Measurements from ENCODE around the gene ARL13B. TPM values are rescaled to one million over a fixed set of nuclear protein-coding genes. Genes with fewer than 3 reads are reported as not detected.

Gene ARL13B
- total RNA-seq, 1 experiment from 2014 or later = 6.3 TPM

- Histone ChIP-seq H3K36me3 (replicated peaks; ENCODE audit: control insufficient read depth, insufficient read depth, low read length) (no peaks in the 10 kb centered on the region), H3K4me3 (ENCODE audit: insufficient read depth, low read depth, low read length) (no peak overlapping the region), H3K27me3 (ENCODE audit: control insufficient read depth, insufficient read depth, low read length) (no peaks in the 10 kb centered on the region)
- DNase-seq = no peak
These were observed 3.5 kb downstream of the ARL13B start for GRCh38 chr3:93983408-93983807.

GRCh38 chr3:93984618-93985017 is 4.7 kb downstream of the ARL13B start:
- DNase-seq = no peak
- H3K4me3 ChIP-seq (ENCODE audit: insufficient read depth, low read depth, low read length) = no peak overlapping the region
- no peaks in the 10 kb centered on the region for H3K27me3 ChIP-seq (ENCODE audit: control insufficient read depth, insufficient read depth, low read length)
- no peaks in the 10 kb centered on the region for H3K36me3 ChIP-seq (replicated peaks; ENCODE audit: control insufficient read depth, insufficient read depth, low read length)

GRCh38 chr3:93988283-93988682 is 8.3 kb downstream of the ARL13B start:
- H3K36me3 ChIP-seq (replicated peaks; ENCODE audit: control insufficient read depth, insufficient read depth, low read length) = no peaks in the 10 kb centered on the region
- no peak for DNase-seq
- H3K4me3 ChIP-seq (ENCODE audit: insufficient read depth, low read depth, low read length) = no peak overlapping the region
- no peaks in the 10 kb centered on the region for H3K27me3 ChIP-seq (ENCODE audit: control insufficient read depth, insufficient read depth, low read length)

DNA sequence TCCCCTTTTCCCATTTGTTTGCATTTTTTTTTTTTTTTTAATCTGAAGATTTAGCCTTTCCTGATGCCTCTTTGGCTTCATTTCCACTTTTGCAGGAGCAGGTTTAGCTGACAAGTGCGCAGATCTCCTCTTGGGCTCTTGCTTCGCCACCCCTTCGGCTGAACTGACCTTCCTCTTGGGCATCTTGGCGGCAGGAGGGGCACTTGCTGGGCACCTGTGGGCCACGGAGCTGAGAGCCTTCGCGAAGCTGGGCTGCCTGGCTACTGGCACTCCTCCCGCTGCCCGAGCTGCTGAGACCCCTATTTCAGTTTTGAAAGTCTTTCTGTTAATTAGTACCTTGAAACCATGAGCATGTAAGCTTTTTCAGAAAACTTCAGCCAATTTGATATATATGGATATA is 8.8 kb downstream of the ARL13B start:
- no peak for DNase-seq
- H3K27me3 ChIP-seq (ENCODE audit: control insufficient read depth, insufficient read depth, low read length) = no peaks in the 10 kb centered on the region

GRCh38 chr3:93989241-93989640 is 9.3 kb downstream of the ARL13B start:
- no peaks in the 10 kb centered on the region for H3K27me3 ChIP-seq (ENCODE audit: control insufficient read depth, insufficient read depth, low read length)
- no peaks in the 10 kb centered on the region for H3K36me3 ChIP-seq (replicated peaks; ENCODE audit: control insufficient read depth, insufficient read depth, low read length)
- no peak overlapping the region for H3K4me3 ChIP-seq (ENCODE audit: insufficient read depth, low read depth, low read length)
- DNase-seq = no peak

More for the DNA sequence above, 8.8 kb downstream of the ARL13B start:
- Histone ChIP-seq H3K36me3 (replicated peaks; ENCODE audit: control insufficient read depth, insufficient read depth, low read length) (no peaks in the 10 kb centered on the region), H3K4me3 (ENCODE audit: insufficient read depth, low read depth, low read length) (no peak overlapping the region)

GRCh38 chr3:93991631-93992030 is 11.7 kb downstream of the ARL13B start:
- Histone ChIP-seq H3K4me3 (ENCODE audit: insufficient read depth, low read depth, low read length) (no peak overlapping the region), H3K36me3 (replicated peaks; ENCODE audit: control insufficient read depth, insufficient read depth, low read length) (no peaks in the 10 kb centered on the region), H3K27me3 (ENCODE audit: control insufficient read depth, insufficient read depth, low read length) (no peaks in the 10 kb centered on the region)
- no peak for DNase-seq

- H3K27me3 ChIP-seq (ENCODE audit: control insufficient read depth, insufficient read depth, low read length) = no peaks in the 10 kb centered on the region
- DNase-seq = no peak
- no peaks in the 10 kb centered on the region for H3K36me3 ChIP-seq (replicated peaks; ENCODE audit: control insufficient read depth, insufficient read depth, low read length)
- no peak overlapping the region for H3K4me3 ChIP-seq (ENCODE audit: insufficient read depth, low read depth, low read length)
These were observed 12.3 kb downstream of the ARL13B start for GRCh38 chr3:93992207-93992606.

DNA sequence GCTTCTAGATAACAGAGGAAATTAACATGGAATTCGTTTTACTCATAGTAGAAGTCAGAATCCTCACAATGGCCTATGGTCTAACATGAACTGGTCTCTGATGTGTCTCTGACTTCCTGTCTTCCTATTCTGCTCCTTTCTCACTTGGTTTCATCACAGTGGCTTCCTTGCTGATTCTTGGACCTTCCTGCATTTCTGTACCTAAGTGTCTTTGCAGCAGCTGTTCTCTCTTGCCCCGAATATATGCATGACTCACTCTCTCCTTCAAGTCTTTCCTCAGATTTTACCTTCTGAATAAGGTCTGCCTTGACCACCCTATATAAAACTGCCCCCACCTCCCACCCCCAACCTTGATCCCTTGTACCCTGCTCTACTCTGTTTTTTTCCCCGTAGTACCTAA is 14.1 kb downstream of the ARL13B start:
- H3K36me3 ChIP-seq (replicated peaks; ENCODE audit: control insufficient read depth, insufficient read depth, low read length) = no peaks in the 10 kb centered on the region
- H3K27me3 ChIP-seq (ENCODE audit: control insufficient read depth, insufficient read depth, low read length) = no peaks in the 10 kb centered on the region
- H3K4me3 ChIP-seq (ENCODE audit: insufficient read depth, low read depth, low read length) = no peak overlapping the region
- DNase-seq = no peak

DNA sequence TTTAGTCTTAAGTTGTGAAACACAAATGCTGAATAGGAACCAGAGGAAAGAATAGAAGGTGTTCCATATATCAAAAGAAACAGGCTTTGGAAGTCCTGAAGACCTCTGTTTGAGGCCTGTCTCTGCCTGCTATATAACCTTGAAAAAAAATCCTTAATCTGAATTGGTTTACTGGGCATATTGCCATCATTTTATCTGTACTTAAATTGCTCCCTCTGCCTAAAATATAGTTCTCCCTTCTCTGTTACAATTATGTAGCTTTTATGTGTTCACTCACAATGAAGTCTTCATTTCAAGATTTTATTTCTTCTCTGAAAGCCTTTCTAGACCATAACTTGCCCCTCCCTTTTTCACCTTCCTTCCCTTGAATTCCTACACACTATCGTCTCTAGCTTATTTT is 21.2 kb downstream of the ARL13B start:
- Histone ChIP-seq H3K4me3 (ENCODE audit: insufficient read depth, low read depth, low read length) (no peak overlapping the region), H3K27me3 (ENCODE audit: control insufficient read depth, insufficient read depth, low read length) (no peaks in the 10 kb centered on the region), H3K36me3 (replicated peaks; ENCODE audit: control insufficient read depth, insufficient read depth, low read length) (no peaks in the 10 kb centered on the region)
- DNase-seq = no peak

- no peak for DNase-seq
- Histone ChIP-seq H3K36me3 (replicated peaks; ENCODE audit: control insufficient read depth, insufficient read depth, low read length) (no peaks in the 10 kb centered on the region), H3K27me3 (ENCODE audit: control insufficient read depth, insufficient read depth, low read length) (no peaks in the 10 kb centered on the region), H3K4me3 (ENCODE audit: insufficient read depth, low read depth, low read length) (no peak overlapping the region)
These were observed 22.0 kb downstream of the ARL13B start for GRCh38 chr3:94001827-94002495.

DNA sequence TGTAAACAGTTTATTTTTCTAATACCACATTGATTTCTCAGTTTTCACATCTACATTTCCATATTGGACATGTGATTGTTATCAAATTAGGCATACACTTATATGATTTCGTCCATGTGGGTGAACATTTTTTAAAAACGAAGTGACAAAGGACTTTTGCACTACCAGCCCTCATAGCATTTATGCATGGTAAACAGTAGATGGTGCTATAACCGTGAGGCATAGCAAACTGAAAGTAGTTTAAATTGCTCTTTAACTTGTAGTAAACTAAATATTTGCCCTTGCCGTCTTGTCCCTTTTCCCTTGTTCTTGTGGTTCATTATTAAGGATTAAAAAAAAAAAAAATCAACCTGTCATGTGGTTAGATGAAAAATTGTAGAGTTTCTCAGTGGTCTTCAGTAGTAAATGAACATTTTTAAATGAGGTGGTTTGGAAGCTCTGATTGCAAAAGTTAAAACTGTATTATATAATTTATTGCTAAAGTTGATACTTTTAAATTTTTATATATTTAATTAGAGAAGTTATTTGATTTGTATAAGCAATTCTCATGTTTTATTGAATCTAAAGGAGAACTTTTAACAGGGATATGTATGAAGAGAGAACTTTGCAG is 24.5 kb downstream of the ARL13B start:
- Histone ChIP-seq H3K4me3 (ENCODE audit: insufficient read depth, low read depth, low read length) (no peak overlapping the region), H3K27me3 (ENCODE audit: control insufficient read depth, insufficient read depth, low read length) (no peaks in the 10 kb centered on the region), H3K36me3 (replicated peaks; ENCODE audit: control insufficient read depth, insufficient read depth, low read length) (no peaks in the 10 kb centered on the region)
- no peak for DNase-seq

- Histone ChIP-seq H3K36me3 (replicated peaks; ENCODE audit: control insufficient read depth, insufficient read depth, low read length) (no peaks in the 10 kb centered on the region), H3K4me3 (ENCODE audit: insufficient read depth, low read depth, low read length) (no peak overlapping the region), H3K27me3 (ENCODE audit: control insufficient read depth, insufficient read depth, low read length) (no peaks in the 10 kb centered on the region)
- DNase-seq = no peak
These were observed 28.3 kb downstream of the ARL13B start for GRCh38 chr3:94008253-94008652.

DNA sequence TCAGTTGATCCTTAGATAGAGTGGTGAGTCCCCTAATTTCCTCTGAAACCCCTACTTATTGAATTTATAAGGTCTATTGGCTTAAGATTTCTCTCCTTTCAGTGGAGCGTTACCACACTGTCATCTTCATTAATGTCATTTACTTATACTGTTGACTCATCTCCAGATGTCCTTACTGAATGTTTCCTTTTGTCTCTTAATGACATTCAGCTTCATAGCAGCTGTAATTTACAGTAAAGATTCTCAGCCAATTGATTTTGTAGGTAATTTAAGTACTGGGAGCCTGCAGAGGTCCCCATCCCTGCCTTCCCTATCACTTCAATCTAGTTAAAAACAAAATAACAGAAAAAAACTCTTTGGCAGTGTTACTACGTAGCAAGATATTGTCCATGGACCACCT is 29.7 kb downstream of the ARL13B start:
- no peak for DNase-seq
- Histone ChIP-seq H3K36me3 (replicated peaks; ENCODE audit: control insufficient read depth, insufficient read depth, low read length) (no peaks in the 10 kb centered on the region), H3K4me3 (ENCODE audit: insufficient read depth, low read depth, low read length) (no peak overlapping the region), H3K27me3 (ENCODE audit: control insufficient read depth, insufficient read depth, low read length) (no peaks in the 10 kb centered on the region)

DNA sequence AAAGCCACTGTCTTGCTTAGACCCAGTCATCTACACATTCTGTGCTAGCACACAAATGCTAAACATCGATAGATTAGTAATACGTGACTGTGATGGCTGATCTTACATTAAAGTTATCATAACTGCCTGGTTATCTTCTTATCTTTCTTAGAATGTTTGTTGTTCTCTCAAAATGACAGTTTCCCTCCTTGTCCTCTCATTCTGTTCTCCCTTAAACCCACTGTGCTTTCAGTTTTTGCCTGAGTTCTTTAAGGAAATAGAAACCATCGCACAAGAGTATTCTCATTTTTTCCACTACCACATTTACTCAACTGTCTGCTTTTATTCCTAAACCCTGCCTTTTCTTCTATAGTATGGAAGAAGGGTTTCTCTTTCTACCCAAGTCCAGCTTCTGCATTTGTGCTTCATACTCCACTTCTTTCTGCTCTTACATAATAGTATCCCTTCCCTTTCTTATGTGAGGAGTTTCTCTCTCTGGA is 31.3 kb downstream of the ARL13B start:
- no peak for DNase-seq
- Histone ChIP-seq H3K4me3 (ENCODE audit: insufficient read depth, low read depth, low read length) (no peak overlapping the region), H3K36me3 (replicated peaks; ENCODE audit: control insufficient read depth, insufficient read depth, low read length) (no peaks in the 10 kb centered on the region), H3K27me3 (ENCODE audit: control insufficient read depth, insufficient read depth, low read length) (no peaks in the 10 kb centered on the region)

- H3K4me3 ChIP-seq (ENCODE audit: insufficient read depth, low read depth, low read length) = no peak overlapping the region
- DNase-seq = no peak
- H3K36me3 ChIP-seq (replicated peaks; ENCODE audit: control insufficient read depth, insufficient read depth, low read length) = no peaks in the 10 kb centered on the region
- no peaks in the 10 kb centered on the region for H3K27me3 ChIP-seq (ENCODE audit: control insufficient read depth, insufficient read depth, low read length)
These were observed 32.2 kb downstream of the ARL13B start for GRCh38 chr3:94012185-94012584.

Data from H7 (cell line).